Large intestine (tissue), 3 donors: Measurements from ENCODE around the gene QSOX2. TPM values are rescaled to one million over a fixed set of nuclear protein-coding genes. Genes with fewer than 3 reads are reported as not detected.

ENCODE experiments used
- DNase-seq, 2 donors: peaks; one replicate each; pipeline versions ENCODE4 v3.0.0 to v3.0.0-alpha.2; 2013
- H3K27ac ChIP-seq: one replicate; pipeline ENCODE4 v1.5.1; 2013; ENCODE audit warnings: low read length
- H3K27me3 ChIP-seq: 2 replicates; pipeline ENCODE4 v1.6.1; 2013; ENCODE audit warnings: low read length; ENCODE audit not compliant: control insufficient read depth, insufficient read depth
- H3K36me3 ChIP-seq: 2 replicates; pipeline ENCODE4 v1.6.1; 2013; ENCODE audit warnings: low read length; ENCODE audit not compliant: control insufficient read depth, insufficient read depth
- H3K4me1 ChIP-seq: one replicate; pipeline ENCODE4 v1.6.1; 2013; ENCODE audit warnings: low read length; ENCODE audit not compliant: control insufficient read depth, insufficient read depth
- H3K4me3 ChIP-seq: one replicate; pipeline ENCODE4 v1.5.1; 2013; ENCODE audit warnings: low read length
- H3K9me3 ChIP-seq: one replicate; pipeline ENCODE4 v1.6.1; 2013; ENCODE audit warnings: mild to moderate bottlenecking, low read depth, low read length, moderate library complexity; ENCODE audit not compliant: control insufficient read depth
- WGBS: methylation state at CpG from one replicate; pipeline ENCODE4 v1.1.5; 2013; ENCODE audit warnings: low lambda C conversion rate; ENCODE audit not compliant: insufficient coverage; 5-methylcytosine and 5-hydroxymethylcytosine counted together
- polyA plus RNA-seq: library from polyadenylated mRNA; unstranded; fragments of 120-200 nt; gene quantifications from one replicate; pipeline ENCODE4 v1.2.1, GENCODE V29; 2013

Gene QSOX2
- polyA plus RNA-seq, 1 donor, result 11.9 TPM

DNA sequence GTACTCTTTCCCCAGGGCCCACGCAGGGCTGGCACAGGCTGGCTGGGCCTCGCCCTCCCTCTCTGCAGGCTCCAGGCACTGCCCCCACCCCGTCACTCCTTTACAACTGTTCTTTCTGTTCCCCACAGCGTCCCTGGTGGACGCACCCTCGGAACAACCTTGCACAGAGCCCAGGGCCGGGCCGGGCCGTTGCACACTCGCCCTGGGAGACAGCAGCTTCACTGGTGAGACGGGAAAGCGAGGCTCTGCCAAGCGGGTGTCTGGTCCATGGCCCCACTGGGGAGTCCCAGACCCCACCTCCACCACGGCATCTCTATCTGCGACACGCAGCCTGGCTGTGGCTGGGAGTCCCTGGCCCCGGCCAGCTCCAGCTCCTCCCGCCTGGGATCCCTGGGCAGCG lies 18.4 kb upstream of the QSOX2 start:
- no peaks in the 10 kb centered on the region for H3K9me3 ChIP-seq
- H3K27ac ChIP-seq, result no peak overlapping the region
- WGBS, result 40% methylated on average over 2 of the region's 19 CpGs
- peaks cover 14% of the 10 kb centered on the region for H3K27me3 ChIP-seq
- DNase-seq, result no peak
- H3K4me1 ChIP-seq, result peaks cover 6% of the 10 kb centered on the region
- no peaks in the 10 kb centered on the region for H3K36me3 ChIP-seq
- no peak overlapping the region for H3K4me3 ChIP-seq

- DNase-seq, result no peak
- no CpG with 5 or more reads among the region's 6 CpGs for whole genome bisulfite sequencing
- no peaks in the 10 kb centered on the region for H3K9me3 ChIP-seq
- peaks cover 5% of the 10 kb centered on the region for H3K4me1 ChIP-seq
- peaks cover 2% of the 10 kb centered on the region for H3K27me3 ChIP-seq
- H3K27ac ChIP-seq, result no peak overlapping the region
- H3K36me3 ChIP-seq, result no peaks in the 10 kb centered on the region
- no peak overlapping the region for H3K4me3 ChIP-seq
Measured at GRCh38 chr9:136262671-136263178, 17.1 kb upstream of the QSOX2 start.

DNA sequence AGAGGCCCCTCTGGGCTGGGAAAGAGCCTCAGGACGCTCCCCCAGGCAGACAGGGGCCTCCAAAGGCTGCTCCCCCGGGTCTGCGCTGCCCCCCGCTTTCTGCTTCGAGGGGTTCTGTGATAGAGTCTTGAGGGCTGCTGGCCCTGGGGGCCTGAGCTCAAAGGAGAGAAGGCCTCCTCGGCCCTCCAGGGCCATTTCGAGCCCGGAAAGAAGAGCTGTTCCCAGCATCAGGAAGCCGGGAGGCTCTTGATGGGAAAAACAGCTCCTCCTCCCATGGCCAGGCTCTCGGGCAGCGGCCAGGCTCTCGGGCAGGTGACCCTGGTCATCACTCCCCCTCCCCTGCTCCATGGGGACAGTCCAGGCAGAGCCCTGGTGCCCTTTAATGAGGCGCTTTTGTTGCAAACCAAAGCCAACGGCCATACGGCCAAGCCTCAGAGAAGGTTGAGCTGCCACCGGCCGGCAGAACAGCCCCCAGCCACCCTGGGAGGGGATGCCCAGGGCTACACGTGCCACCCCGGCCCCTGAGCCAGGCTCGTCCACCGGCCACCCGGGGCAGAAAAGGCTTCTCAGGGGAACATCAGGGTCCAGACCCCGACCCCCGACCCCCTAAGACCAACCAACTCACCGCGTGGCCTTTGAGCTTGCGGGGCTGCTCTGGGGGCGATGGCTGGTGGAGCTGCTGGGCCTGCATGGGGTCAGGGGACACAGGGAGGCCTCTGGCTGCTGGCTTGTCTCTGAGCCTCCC lies 16.2 kb upstream of the QSOX2 start:
- no peak for DNase-seq
- H3K4me1 ChIP-seq, result no peaks in the 10 kb centered on the region
- no peaks in the 10 kb centered on the region for H3K27me3 ChIP-seq
- H3K27ac ChIP-seq, result no peak overlapping the region
- no CpG with 5 or more reads among the region's 28 CpGs for WGBS
- no peaks in the 10 kb centered on the region for H3K9me3 ChIP-seq
- no peak overlapping the region for H3K4me3 ChIP-seq
- no peaks in the 10 kb centered on the region for H3K36me3 ChIP-seq

DNA sequence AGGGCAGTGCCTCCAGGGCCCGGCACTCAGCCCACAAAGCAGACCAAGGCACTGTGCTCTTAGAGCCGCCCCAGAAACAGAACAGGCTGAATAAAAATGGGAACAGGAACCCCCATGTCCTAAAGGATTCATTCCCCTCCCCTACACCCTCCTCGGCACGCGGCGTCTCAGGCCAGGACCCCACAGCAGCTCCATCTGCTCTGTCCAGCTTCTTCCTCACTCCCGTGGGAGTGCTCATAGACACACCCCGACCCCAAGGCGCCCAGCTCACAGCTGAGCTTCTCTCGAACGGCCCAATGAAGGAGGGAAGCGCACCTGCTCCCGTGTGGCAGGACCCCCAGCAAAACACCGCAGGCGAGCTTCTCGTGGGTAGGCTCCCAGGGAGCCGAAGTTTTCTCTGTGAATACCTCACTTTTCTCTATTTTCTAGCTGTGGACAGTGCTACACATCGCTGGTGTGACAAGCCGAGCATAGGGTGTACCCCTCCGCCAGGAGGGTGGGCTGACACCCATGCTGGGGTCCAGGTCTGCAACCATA lies 15.4 kb upstream of the QSOX2 start:
- Histone ChIP-seq H3K36me3 (no peaks in the 10 kb centered on the region), H3K27ac (no peak overlapping the region), H3K4me3 (no peak overlapping the region), H3K9me3 (no peaks in the 10 kb centered on the region), H3K4me1 (no peaks in the 10 kb centered on the region), H3K27me3 (peaks cover 3% of the 10 kb centered on the region)
- no CpG with 5 or more reads among the region's 20 CpGs for WGBS
- no peak for DNase-seq

- Histone ChIP-seq H3K9me3 (no peaks in the 10 kb centered on the region), H3K36me3 (no peaks in the 10 kb centered on the region), H3K4me1 (no peaks in the 10 kb centered on the region), H3K4me3 (no peak overlapping the region), H3K27me3 (peaks cover 7% of the 10 kb centered on the region), H3K27ac (no peak overlapping the region)
- WGBS, result no CpG with 5 or more reads among the region's 10 CpGs
- no peak for DNase-seq
Measured at GRCh38 chr9:136260521-136260920, 14.9 kb upstream of the QSOX2 start.

DNA sequence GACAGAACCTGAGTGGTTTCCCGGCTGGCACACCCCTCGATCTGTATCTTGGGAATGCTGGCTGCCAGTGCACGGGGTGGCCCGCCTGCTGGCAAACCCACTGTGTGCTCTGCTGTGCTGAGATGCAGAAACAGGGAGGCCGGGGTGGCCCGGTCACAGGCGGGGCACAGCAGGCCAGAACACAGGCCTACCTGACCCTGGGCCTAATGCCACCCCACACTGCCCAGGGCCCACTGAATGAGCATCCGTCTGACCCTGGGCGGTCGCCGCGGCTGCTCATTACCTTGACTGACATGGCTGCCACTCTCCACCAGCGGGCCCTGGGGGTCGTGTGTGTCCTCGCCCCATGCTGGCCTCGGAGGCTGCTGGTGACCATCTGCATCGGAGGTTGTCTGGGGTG lies 14.2 kb upstream of the QSOX2 start:
- no CpG with 5 or more reads among the region's 17 CpGs for WGBS
- no peaks in the 10 kb centered on the region for H3K4me1 ChIP-seq
- no peak for DNase-seq

GRCh38 chr9:136259517-136259813 lies 13.9 kb upstream of the QSOX2 start:
- H3K27me3 ChIP-seq, result peaks cover 9% of the 10 kb centered on the region
- no peak overlapping the region for H3K27ac ChIP-seq
- H3K4me3 ChIP-seq, result no peak overlapping the region
- no CpG with 5 or more reads among the region's 4 CpGs for WGBS
- H3K9me3 ChIP-seq, result no peaks in the 10 kb centered on the region
- no peak for DNase-seq
- H3K4me1 ChIP-seq, result no peaks in the 10 kb centered on the region
- H3K36me3 ChIP-seq, result no peaks in the 10 kb centered on the region

More for the DNA sequence above, 14.2 kb upstream of the QSOX2 start:
- Histone ChIP-seq H3K9me3 (no peaks in the 10 kb centered on the region), H3K36me3 (no peaks in the 10 kb centered on the region), H3K27ac (no peak overlapping the region), H3K4me3 (no peak overlapping the region), H3K27me3 (peaks cover 9% of the 10 kb centered on the region)

- H3K9me3 ChIP-seq, result no peaks in the 10 kb centered on the region
- WGBS, result no CpG with 5 or more reads among the region's 22 CpGs
- no peaks in the 10 kb centered on the region for H3K36me3 ChIP-seq
- no peak for DNase-seq
- H3K27ac ChIP-seq, result no peak overlapping the region
- no peak overlapping the region for H3K4me3 ChIP-seq
- peaks cover 13% of the 10 kb centered on the region for H3K27me3 ChIP-seq
- H3K4me1 ChIP-seq, result no peaks in the 10 kb centered on the region
Measured at GRCh38 chr9:136258786-136259516, 13.3 kb upstream of the QSOX2 start.

GRCh38 chr9:136258299-136258625 lies 12.7 kb upstream of the QSOX2 start:
- H3K4me3 ChIP-seq, result no peak overlapping the region
- H3K27ac ChIP-seq, result no peak overlapping the region
- no peaks in the 10 kb centered on the region for H3K4me1 ChIP-seq
- DNase-seq, result no peak
- peaks cover 13% of the 10 kb centered on the region for H3K27me3 ChIP-seq
- WGBS, result no CpG with 5 or more reads among the region's 13 CpGs
- H3K9me3 ChIP-seq, result no peaks in the 10 kb centered on the region
- H3K36me3 ChIP-seq, result no peaks in the 10 kb centered on the region

- DNase-seq, result no peak
- Histone ChIP-seq H3K9me3 (no peaks in the 10 kb centered on the region), H3K27ac (no peak overlapping the region), H3K27me3 (peaks cover 13% of the 10 kb centered on the region), H3K36me3 (no peaks in the 10 kb centered on the region), H3K4me1 (no peaks in the 10 kb centered on the region), H3K4me3 (no peak overlapping the region)
- WGBS, result no CpG with 5 or more reads among the region's 39 CpGs
Measured at GRCh38 chr9:136257381-136258298, 12.0 kb upstream of the QSOX2 start.
